HG03571 (cell line): ENCODE measurements around the gene ZNF140.
A peak's percentile ranks its signal among the peaks of the same experiment; 100 is the strongest.

Experiments
- ATAC-seq: cut with Tn5 transposase; IDR thresholded peaks from one replicate; pipeline ENCODE4 v1.9.1; 2021; ENCODE audit not compliant: unreplicated experiment

The ZNF140 gene

GRCh38 chr12:133130038-133130807 lies 49.5 kb downstream of the ZNF140 start, which contains the start of the genes ZNF10 and ZNF891:
Gene ZNF10, plus strand, starts transcription at chr12:133130627. Its CDS starts 13,866 bp downstream, at chr12:133144493.
Gene ZNF891, minus strand, starts transcription at chr12:133130274. Its CDS starts 8,356 bp downstream, at chr12:133121918.
- peak; percentile 87 for ATAC-seq

GRCh38 chr12:133130808-133131128 lies 50.0 kb downstream of the ZNF140 start:
- no peak for ATAC-seq

- ATAC-seq: no peak
Observed at GRCh38 chr12:133135747-133136146, 55.0 kb downstream of the ZNF140 start.

- no peak for ATAC-seq
Observed at GRCh38 chr12:133145981-133146380, 65.3 kb downstream of the ZNF140 start.

- no peak for ATAC-seq
Observed at GRCh38 chr12:133156125-133156690, 75.5 kb downstream of the ZNF140 start.
